Esophagus muscularis mucosa (tissue), 4 donors: ENCODE data around the gene GATA2. TPM values are rescaled to one million over a fixed set of nuclear protein-coding genes. Genes with fewer than 3 reads are reported as not detected.

ENCODE experiments used
- DNase-seq: peaks from one replicate; pipeline ENCODE4 v3.0.0-alpha.2; 2017; ENCODE audit errors: extremely low spot score
- H3K27ac ChIP-seq, 4 donors: fragments of 200-600 bp; sonication (generic); replicated peaks in 1 of 4; 1 replicate in 3 of 4; 2 replicates in 1 of 4; pipeline ENCODE4 v1.5.1; 2016 to 2019; ENCODE audit warnings: mild to moderate bottlenecking in 1 of 4
- H3K27me3 ChIP-seq, 4 donors: fragments of 200-600 bp; sonication (generic); one replicate each; pipeline versions ENCODE4 v1.5.1 to v1.6.0; 2016 to 2019
- H3K36me3 ChIP-seq, 4 donors: fragments of 200-600 bp; sonication (generic); one replicate each; pipeline ENCODE4 v1.5.1; 2016 to 2019
- H3K4me1 ChIP-seq, 4 donors: fragments of 200-600 bp; sonication (generic); one replicate each; pipeline ENCODE4 v1.5.1; 2016 to 2019
- H3K4me3 ChIP-seq, 4 donors: fragments of 200-600 bp; sonication (generic); 1 replicate in 2 of 4; 2 replicates in 2 of 4; pipeline ENCODE4 v1.5.1; 2016 to 2019; ENCODE audit warnings: mild to moderate bottlenecking in 4 of 4, moderate library complexity in 1 of 4
- H3K9me3 ChIP-seq, 4 donors: fragments of 200-600 bp; sonication (generic); 1 replicate in 3 of 4; 2 replicates in 1 of 4; pipeline ENCODE4 v1.5.1; 2016 to 2019
- EP300 ChIP-seq: sonication (generic); formaldehyde crosslinking; IDR thresholded peaks from one replicate; pipeline ENCODE4 v1.6.1; 2017; ENCODE audit warnings: antibody characterized with exemption
- POLR2A ChIP-seq: fragments of 450-650 bp; IDR thresholded peaks from one replicate; pipeline ENCODE4 v1.6.1; 2017; ENCODE audit warnings: antibody characterized with exemption, moderate library complexity, mild to moderate bottlenecking, low read depth
- POLR2AphosphoS5 ChIP-seq, 2 donors: sonication (generic); formaldehyde crosslinking; IDR thresholded peaks; one replicate each; pipeline ENCODE4 v1.6.1; 2017; ENCODE audit warnings: antibody characterized with exemption in 2 of 2
- WGBS: methylation state at CpG from one replicate; pipeline ENCODE4 v1.1.5; 2018; 5-methylcytosine and 5-hydroxymethylcytosine counted together
- intact Hi-C: fragments of 100-400 bp; cut with DNase I; formaldehyde crosslinking; loops from one replicate; pipeline ENCODE4 v1.15.1; 2023
- total RNA-seq, 4 donors: library from RNA; depleted of rRNA; stranded (reverse); fragments of >200 nt; gene quantifications; one replicate each; pipeline versions ENCODE4 v1.1.0 to v1.2.1, GENCODE V29; 2016
- TF ChIP-seq, protein P1 (sequence below), 3 experiments: fragments of 200-600 bp in 2 of 3; fragments of 450-650 bp in 1 of 3; sonication (generic) in 2 of 3; IDR thresholded peaks; one replicate each; pipeline ENCODE4 v1.5.1; 2017 to 2019; ENCODE audit warnings: antibody characterized with exemption in 3 of 3, mild to moderate bottlenecking in 2 of 3, moderate library complexity in 1 of 3

The GATA2 gene
- total RNA-seq, 4 donors from 2014 or later: 10.0 to 16.9 (median 13.4) TPM

- Histone ChIP-seq H3K27me3 (peaks cover 8 to 99% (median 61%) of the 10 kb centered on the region in 4 donors), H3K4me3 (peak overlapping the region; percentile 56 to 66 (median 60)), H3K9me3 (no peaks in the 10 kb centered on the region), H3K36me3 (peaks cover 0 to 11% (median 0%) of the 10 kb centered on the region in 4 donors), H3K27ac (no peak overlapping the region), H3K4me1 (peaks cover 23 to 47% (median 37%) of the 10 kb centered on the region in 4 donors)
- DNase-seq: no peak
- WGBS: 49% methylated on average over 29 of the region's 45 CpGs
- intact Hi-C loops: loop anchor here (2.0 kb wide), 1 partner anchor 70 kb away; no protein-coding TSS in a partner anchor
- no peak for TF ChIP-seq POLR2AphosphoS5 (IDR thresholded peaks at IDR 0.05)
- TF ChIP-seq, protein P1, sequence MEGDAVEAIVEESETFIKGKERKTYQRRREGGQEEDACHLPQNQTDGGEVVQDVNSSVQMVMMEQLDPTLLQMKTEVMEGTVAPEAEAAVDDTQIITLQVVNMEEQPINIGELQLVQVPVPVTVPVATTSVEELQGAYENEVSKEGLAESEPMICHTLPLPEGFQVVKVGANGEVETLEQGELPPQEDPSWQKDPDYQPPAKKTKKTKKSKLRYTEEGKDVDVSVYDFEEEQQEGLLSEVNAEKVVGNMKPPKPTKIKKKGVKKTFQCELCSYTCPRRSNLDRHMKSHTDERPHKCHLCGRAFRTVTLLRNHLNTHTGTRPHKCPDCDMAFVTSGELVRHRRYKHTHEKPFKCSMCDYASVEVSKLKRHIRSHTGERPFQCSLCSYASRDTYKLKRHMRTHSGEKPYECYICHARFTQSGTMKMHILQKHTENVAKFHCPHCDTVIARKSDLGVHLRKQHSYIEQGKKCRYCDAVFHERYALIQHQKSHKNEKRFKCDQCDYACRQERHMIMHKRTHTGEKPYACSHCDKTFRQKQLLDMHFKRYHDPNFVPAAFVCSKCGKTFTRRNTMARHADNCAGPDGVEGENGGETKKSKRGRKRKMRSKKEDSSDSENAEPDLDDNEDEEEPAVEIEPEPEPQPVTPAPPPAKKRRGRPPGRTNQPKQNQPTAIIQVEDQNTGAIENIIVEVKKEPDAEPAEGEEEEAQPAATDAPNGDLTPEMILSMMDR (IDR thresholded peaks at IDR 0.05): no peak
- TF ChIP-seq EP300: no peak
- TF ChIP-seq POLR2A: no peak
Observed at GRCh38 chr3:128496602-128497304, 3.8 kb upstream of the GATA2 start.

- H3K4me3 ChIP-seq: no peak overlapping the region
- intact Hi-C loops: loop anchor here (2.0 kb wide), 1 partner anchor 69 kb away; no protein-coding TSS in a partner anchor
- peaks cover 28 to 54% (median 43%) of the 10 kb centered on the region in 4 donors for H3K4me1 ChIP-seq
- WGBS: 48% methylated on average over 32 of the region's 32 CpGs
- TF ChIP-seq POLR2AphosphoS5 (IDR thresholded peaks at IDR 0.05) (no peak), EP300 (no peak), POLR2A (no peak)
- TF ChIP-seq, protein P1 (IDR thresholded peaks at IDR 0.05): no peak
- DNase-seq: no peak
- no peak overlapping the region for H3K27ac ChIP-seq
- peaks cover 8 to 100% (median 67%) of the 10 kb centered on the region in 4 donors for H3K27me3 ChIP-seq
- no peaks in the 10 kb centered on the region for H3K9me3 ChIP-seq
- peaks cover 0 to 11% (median 0%) of the 10 kb centered on the region in 4 donors for H3K36me3 ChIP-seq
Observed at GRCh38 chr3:128496019-128496601, 3.1 kb upstream of the GATA2 start.

DNA sequence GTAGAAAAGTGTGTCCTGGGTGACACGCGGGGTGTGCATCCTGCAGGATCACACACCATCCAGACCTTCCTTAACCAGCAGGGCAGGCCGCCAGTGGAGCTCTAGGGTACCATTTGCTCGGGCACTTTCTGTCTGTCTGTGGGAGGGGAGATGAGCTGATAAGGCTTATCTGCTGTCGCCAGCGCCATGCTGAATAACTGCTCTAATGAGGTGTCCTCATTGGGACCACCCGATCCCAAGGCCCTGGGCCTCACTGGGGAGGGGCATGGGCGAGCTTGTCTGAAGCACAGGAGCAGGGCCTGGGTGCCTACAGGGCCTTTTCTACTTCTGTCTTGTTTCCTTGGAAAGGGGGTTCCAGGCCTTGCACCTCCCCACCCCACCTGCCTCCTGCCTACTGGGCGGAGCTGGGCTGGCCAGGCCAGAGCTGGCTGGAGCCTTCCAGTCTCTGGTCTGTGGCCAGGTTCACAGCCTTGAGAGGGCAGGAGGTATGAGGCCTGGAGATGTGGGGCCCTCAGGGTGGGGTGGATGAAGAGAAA, 2.5 kb upstream of the GATA2 start:
- Histone ChIP-seq H3K9me3 (no peaks in the 10 kb centered on the region), H3K27me3 (peaks cover 8 to 100% (median 73%) of the 10 kb centered on the region in 4 donors), H3K4me3 (no peak overlapping the region), H3K36me3 (peaks cover 0 to 11% (median 0%) of the 10 kb centered on the region in 4 donors), H3K27ac (no peak overlapping the region), H3K4me1 (peaks cover 34 to 60% (median 49%) of the 10 kb centered on the region in 4 donors)
- 89% methylated on average over 9 of the region's 9 CpGs for WGBS
- TF ChIP-seq, protein P1 (IDR thresholded peaks at IDR 0.05): no peak
- TF ChIP-seq EP300 (no peak), POLR2A (no peak), POLR2AphosphoS5 (IDR thresholded peaks at IDR 0.05) (no peak)
- DNase-seq: no peak
- intact Hi-C loops: no loop called here

GRCh38 chr3:128494367-128494650, 1.3 kb upstream of the GATA2 start:
- H3K4me3 ChIP-seq: no peak overlapping the region
- 92% methylated on average over 2 of the region's 2 CpGs for WGBS
- no peak overlapping the region for H3K27ac ChIP-seq
- intact Hi-C loops: no loop called here
- H3K4me1 ChIP-seq: peaks cover 43 to 72% (median 60%) of the 10 kb centered on the region in 4 donors
- TF ChIP-seq, protein P1 (IDR thresholded peaks at IDR 0.05): no peak
- TF ChIP-seq POLR2AphosphoS5 (IDR thresholded peaks at IDR 0.05) (no peak), EP300 (no peak), POLR2A (no peak)
- H3K36me3 ChIP-seq: peaks cover 0 to 7% (median 0%) of the 10 kb centered on the region in 4 donors
- H3K9me3 ChIP-seq: no peaks in the 10 kb centered on the region
- no peak for DNase-seq
- H3K27me3 ChIP-seq: peaks cover 12 to 100% (median 83%) of the 10 kb centered on the region in 4 donors
